Measurements from ENCODE around the gene FAM110D.
A peak's percentile ranks its signal among the peaks of the same experiment; 100 is the strongest.

FAM110D gene

DNA sequence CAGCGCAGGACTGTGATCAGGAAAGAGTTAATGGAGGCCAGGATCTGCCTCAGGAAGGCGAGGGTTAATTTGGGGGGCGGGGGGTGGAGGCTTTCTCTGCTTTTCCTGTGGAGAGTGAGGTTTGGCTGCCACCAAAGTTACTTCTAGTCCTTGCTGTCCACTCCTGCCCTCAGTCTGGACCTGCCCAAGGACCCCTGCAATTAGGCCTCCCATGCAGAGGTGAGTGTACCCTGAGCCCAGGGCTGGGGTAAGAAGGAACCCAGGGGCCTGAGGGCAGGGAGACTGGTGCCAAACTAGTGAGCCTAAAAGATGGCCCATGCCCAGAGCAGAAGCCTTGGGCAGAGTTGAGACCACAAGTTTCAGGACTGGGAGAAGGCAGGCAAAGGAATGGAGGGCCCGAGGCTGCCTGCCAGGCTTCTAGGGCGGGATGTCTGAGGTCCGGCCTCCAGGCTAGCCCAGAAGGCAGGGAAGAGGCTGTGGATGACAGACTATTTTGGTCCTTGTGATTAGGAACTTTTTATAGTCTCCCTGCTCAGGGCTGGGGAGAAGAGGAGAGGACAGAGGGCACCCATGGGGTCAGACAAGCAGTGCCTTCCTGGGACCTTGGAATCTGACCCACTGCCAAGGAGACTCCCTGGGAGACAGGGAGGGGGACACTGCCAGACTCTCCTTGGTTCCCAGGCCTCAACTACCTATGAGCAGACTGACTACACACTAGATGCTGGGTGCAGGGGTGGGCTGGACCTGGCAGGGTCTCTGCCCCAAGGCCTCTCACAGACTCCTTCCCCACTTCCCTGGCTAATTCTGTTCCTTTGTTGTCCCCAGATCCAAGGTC is at the start of gene FAM110D:
FAM110D (plus strand) TSS at position 172 of the 835 bp plus-strand sequence. CDS start 2,213 bp downstream, outside the sequence.
- no peak for DNase-seq

DNA sequence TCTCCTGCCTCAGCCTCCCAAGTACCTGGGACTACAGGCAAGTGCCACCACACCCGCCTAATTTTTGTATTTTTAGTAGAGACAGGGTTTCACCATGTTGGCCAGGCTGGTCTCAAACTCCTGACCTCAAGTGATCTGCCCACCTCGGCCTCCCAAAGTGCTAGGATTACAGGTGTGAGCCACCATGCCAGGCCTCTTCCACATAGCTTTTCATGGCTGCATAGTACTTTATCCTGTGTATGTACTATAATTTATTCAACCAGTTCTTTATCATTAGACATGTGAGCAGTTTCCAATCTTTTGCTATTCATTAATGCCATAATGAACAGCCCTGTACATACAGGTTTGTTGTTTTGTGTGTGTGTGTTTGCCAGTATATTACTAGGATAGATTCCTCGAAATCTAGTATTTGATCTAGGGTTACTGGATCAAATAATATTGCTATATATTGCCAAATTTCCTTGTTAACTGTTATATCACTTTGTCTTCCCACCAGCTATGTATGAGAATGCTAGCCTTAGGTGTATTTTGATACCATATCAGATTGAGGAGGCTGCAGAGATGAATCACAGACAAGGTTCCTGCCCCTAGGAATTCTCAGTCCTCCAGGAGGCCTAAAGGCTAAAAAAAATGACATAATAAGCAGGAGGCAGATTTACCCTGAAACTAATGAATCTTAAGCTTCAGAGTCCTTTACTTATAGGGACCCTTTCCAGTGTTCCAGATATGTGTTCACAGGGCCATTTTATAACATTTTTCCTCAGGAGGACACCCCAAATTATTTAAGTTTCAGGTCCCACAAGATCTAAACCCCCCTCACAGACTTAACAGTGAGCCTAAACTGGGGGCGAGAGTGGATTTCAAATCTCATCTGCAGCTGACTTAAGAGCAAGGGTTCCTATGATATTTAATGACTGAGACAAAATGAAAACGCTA is 49.4 kb upstream of the FAM110D start:
- no peak for DNase-seq

DNA sequence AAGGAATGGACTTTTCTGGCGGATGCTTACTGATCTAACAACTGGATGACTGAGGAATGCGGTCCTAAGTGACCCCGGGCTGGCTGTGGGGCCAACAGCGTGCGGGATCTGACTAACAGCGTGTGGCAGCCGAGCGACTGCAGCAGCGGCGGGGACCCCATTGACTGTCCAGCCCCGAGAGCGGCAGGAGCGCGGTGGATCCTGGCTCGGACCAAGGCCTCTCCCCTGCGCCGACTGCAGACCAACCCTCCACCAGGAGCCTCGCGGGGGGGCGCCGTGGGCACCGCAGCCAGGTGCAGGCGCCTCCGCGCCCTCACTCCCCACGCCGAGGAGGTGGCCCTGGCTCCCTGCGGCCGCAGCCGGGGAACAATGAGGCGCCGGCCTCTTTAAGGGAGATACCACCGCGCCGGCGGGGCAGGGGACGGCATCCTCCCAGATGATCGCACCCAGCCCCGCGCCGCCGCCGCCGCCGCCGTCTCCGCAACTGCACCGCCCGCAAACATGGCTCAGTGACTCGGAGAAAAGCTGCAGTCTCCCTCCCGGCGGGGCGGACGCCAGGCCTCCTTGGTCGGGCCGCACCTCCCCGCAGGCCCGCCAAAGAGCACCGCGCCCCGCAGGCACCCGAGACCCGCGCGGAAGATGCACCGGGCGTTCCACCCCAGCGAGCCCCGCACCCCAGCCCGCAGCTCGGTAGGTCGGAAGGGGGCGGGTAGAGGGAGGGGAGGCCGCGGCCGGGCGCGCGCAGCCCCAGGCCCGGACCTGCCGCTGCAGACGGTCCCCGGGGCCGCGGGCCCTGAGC is 47.9 kb upstream of the FAM110D start:
- no peak for DNase-seq

DNA sequence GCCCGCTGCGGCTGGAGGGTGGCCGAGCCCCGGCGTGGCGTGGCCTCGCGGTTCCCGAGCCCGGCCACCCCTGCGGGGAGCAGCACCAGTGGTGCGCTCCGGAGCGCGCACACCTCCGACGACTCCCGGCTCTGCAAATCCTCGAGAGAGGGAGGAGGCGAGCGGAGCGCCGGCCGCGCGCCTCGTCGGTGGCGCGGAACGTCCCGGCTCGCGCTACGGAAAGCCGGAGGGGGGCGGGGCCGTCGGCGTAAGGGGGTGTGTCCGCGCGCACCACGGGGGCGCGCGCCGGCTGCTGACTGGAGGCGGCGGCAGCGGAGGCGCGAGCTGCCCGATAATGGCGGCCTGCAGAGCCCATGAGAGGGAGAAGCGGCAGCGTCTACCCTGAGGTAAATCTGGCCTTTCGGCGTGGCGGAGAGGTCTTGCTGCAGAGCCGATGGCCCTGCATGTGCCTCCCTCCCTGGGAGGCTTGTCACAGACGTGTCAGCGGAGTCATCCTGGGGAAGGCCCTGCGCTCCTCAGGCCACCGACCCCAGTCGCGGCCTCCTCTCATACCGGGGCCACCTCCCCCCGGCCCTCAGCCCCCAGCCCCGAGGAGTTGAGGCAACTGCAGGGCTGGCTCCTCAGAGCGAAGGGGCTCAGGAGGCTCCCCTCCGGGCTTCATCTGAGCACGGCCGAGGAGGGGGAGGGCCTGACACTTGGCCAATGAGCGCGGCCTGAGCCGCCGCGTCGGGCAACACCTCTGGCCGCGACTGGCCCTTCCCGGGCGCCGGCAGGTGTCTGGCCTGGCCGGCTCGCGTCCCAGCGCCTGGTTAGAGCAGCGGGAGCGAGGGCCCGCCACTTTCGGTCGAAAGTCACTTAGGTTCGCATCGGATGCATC is 47.1 kb upstream of the FAM110D start, which contains the start of gene PDIK1L:
PDIK1L (plus strand) TSS at position 295 of the 877 bp plus-strand sequence. CDS start 2,485 bp downstream, outside the sequence.
- peak; percentile 52 for DNase-seq

DNA sequence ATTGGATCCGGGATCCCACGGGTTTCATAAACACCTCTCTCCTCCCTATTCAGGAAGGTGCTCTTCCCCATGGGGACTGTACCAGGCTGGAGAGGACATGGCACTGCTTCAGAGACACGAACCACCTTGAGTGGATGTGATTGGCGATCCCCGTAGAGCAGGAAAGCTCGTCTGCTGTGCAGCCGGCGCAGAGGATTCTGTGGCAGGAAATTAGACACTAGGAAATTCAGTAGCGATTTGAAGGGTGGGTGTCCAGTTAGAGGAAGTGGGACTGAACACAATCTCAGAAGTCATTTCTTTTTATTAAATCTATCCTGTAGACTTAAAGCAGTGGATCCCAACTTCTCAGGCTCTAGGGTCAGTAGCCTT is 46.5 kb upstream of the FAM110D start:
- DNase-seq: no peak

DNA sequence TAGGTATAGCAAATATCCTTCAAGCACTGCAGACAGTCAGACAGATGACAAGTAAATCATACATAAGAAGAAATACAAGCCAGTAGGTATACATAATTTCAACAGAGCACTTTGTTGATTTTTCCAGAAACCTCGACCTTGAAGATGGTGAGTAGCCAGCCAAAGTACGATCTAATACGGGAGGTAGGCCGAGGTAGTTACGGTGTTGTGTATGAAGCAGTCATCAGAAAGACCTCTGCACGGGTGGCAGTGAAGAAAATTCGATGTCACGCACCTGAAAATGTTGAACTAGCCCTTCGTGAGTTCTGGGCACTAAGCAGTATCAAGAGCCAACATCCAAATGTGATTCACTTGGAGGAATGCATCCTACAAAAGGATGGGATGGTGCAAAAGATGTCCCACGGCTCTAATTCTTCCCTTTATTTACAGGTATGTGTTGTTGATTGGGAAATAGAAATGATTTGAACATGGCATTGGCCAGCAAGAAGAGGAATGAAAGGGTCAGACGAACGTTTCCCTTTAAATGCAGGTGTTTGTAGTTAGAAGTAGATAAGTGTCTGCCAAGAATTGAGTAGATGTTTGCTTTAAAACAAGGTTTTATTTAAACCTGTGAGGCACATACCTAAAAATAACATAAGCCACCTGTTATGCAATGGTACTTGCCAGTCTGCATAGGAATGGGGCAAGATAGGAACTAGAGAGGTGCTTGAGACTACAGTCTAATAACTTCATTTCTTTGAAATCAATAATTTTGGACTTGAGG is 44.5 kb upstream of the FAM110D start:
- no peak for DNase-seq

DNA sequence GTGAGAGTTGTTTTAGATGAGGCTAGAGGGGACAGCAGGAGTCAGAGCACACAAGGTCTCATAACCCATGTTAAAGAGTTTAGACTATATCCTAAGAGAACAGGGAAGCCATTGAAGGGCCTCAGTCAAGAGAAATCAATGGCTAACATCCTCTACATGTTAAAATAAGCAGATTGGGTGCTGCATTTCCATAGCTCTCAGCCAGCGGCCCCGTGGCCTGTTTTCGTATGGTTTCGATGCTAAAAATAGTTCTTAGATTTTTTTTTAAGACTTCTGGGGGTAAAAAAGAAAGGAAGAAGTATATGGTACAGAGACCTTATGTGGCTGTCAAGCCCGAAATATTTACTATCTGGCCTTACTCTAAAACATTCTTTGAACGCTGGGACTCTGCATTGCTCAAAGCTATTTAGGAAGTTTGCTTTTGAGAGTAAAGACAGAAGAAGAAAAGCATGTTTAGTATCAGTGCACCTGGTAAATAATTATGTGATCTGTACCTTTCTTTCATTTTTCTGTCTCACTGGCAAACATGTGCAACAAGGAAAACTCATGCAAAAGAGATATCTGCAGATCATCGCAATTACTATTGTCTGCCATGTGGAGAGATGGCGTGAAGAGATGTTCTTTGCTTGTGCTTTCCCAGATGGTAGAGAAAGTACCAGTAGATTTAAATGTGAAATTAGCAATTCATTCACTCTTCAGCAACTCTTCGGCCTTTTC is 38.8 kb upstream of the FAM110D start:
- DNase-seq: no peak

DNA sequence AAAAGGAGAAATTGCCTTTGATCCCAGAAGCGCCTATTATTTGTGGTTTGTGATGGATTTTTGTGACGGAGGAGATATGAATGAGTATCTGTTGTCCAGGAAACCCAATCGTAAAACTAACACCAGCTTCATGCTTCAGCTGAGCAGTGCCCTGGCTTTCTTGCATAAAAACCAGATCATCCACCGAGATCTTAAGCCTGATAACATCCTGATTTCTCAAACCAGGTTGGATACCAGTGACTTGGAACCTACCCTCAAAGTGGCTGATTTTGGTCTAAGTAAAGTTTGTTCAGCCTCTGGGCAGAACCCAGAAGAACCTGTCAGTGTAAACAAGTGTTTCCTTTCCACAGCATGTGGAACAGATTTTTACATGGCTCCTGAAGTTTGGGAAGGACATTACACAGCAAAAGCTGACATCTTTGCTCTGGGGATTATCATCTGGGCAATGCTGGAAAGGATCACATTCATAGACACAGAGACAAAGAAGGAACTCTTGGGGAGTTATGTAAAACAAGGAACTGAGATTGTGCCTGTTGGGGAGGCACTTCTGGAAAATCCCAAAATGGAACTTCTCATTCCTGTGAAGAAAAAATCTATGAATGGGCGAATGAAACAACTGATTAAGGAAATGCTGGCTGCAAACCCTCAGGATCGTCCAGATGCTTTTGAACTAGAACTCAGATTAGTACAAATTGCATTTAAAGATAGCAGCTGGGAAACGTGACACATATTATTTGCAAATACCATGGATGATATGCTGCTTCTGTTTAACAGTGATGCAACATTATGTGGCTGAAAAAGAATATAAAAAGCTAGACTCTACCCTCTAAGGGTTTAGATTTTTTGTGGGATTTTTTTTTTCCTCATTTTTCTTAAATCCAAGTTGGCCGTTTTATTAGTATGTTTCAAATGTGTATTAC is 36.8 kb upstream of the FAM110D start:
- no peak for DNase-seq

DNA sequence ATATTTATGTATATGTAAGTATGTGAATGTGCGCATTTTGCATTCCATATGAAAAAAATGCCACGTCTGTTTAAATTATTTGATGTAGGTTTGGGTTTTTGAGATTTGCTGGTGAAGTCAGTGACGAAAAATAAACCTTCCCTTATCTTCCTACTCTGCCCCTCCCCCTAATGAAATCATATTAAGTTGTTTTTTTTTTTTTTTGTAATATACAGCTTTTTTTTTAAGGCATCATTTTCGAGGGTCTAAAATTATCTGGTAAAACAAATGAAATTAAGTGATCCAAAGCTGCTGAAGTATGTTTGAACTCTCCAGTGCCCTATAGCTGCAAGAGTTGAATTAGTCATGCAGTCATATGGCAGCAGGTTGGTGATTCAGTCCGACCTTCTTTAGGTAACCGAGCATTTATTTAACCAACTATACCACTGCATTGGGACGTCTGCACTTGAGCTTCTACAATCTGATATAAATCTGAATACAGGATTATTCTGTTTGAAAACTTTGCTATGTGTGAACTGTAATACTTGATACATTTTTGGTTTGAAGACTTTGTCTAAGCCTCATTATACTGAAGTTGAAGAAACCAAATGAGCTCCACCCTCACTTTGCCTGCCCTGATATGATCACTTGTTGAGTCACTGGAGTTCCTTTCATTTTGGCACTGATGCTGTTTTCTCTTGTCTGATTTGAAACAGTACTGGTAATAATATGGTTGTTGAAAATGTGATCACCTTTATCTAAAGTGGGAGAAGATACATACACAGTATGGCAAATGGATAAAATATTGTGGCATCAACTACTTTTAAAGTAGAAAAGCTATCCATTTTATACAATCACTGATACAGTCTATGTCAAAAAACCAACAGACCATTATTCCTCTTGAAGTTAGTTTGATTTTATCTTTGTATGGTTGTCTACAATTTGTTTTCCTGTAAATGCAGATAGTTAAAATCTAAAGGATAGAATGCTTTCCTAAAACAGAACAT is 35.6 kb upstream of the FAM110D start:
- no peak for DNase-seq

DNA sequence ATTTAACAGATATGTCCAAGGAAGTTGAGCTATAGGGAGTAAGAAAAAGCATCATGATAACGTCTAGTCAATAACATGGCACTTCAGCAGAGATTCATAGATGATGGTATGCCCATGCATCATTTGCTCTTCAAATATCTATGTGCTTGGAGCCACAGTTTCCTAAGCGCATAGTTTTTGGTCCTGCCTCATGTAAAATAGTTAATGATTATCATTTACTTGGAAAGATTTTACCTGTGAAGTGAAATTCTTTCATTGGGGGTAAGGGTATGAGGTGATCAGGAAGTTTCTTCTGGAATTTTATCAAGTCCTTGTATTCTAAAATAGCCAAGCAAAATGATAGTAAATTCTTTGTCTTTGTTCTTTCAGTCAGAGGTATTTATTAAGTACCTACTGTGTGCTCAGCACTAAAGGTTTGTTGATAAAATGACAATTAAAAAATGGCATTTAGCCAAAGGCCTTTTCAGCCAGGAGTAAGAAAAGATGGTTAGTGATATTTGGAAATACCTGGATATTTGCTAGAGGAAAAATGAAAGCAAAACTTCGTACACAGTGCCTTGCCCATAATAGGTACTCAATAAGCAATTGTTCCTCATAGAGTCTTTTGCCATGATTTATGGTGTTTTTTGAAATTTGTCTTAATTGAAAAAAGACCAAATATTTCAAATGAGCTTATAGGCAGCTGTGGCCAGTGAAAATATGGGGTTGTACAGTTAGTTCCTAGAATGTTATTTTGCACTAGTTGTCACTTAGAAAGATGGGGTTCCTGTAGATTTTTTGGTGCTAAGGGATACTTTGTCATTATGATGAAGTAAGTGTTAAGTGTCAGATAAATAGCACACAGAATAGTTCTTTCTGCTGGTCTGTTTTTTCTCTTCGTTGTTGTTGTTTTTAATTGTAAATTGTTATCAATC is 34.2 kb upstream of the FAM110D start:
- no peak for DNase-seq

DNA sequence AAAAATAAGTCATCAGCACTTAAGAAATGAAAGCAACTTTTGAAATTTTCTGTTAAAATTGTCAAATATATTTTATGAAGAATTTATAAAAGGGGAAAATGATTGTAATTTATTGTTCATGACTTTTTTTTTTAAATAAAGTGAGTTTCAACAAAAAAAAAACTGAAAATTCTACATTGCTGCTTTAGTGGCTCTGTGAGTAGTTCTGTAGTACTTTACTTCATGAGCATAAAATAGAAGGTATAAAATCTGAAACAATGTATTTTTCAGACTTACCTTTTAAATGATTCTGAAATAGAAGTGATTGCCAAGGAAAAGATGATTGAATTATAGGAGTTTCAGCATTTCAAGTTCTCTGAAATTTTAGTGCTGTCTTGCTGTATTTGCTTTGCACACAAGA is 33.5 kb upstream of the FAM110D start:
- DNase-seq: no peak

DNA sequence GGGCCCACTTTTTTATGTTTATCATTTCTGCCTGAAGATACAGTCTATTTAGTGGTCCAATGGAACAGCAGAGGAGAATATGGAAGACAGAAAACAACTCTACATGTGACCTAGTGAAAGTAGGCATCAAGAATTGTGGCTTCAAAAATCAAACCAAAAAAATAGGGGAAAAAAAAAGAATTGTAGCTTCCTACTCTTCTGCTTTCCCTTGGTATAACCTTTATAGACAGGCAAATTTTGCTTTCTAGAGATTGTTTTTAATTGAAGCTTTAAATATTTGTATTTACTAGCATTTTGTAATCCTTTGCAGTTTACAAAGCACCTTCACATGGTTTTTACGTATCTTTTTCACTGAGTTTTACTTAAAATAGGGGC is 32.9 kb upstream of the FAM110D start:
- DNase-seq: no peak

DNA sequence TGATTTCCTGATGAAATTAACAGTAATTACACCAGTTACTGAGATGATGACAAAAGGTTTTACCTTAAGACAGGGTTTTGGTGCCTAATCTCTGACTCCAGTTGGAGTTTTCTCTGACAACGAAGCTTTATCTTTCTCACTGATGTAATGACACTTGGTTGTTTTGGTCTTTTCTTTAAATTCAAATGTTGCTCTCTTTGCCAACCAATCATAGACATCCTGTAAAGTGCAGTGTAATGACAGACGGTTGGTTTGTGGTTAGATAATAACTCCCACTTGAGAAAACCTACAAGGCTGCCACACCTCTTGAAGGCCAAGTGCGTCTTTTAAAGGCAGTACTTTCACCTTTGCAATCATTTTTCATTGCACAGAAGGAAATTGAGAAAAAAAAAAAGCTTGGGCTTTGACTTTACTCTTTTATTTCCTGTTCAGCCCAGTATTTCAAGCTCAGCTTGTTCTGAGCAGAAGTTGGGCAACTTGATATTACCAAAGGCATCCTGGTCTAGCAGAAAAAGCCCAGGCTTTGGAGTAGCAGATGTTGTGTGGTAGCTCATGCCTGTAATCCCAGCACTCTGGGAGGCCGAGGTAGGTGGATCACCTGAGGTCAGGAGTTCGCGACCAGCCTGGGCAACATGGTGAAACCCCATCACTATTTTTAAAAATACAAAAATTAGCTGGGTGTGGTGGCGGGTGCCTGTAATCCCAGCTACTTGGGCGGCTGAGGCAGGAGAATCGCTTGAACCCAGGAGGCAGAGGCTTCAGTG is 32.4 kb upstream of the FAM110D start:
- DNase-seq: peak; percentile 83

DNA sequence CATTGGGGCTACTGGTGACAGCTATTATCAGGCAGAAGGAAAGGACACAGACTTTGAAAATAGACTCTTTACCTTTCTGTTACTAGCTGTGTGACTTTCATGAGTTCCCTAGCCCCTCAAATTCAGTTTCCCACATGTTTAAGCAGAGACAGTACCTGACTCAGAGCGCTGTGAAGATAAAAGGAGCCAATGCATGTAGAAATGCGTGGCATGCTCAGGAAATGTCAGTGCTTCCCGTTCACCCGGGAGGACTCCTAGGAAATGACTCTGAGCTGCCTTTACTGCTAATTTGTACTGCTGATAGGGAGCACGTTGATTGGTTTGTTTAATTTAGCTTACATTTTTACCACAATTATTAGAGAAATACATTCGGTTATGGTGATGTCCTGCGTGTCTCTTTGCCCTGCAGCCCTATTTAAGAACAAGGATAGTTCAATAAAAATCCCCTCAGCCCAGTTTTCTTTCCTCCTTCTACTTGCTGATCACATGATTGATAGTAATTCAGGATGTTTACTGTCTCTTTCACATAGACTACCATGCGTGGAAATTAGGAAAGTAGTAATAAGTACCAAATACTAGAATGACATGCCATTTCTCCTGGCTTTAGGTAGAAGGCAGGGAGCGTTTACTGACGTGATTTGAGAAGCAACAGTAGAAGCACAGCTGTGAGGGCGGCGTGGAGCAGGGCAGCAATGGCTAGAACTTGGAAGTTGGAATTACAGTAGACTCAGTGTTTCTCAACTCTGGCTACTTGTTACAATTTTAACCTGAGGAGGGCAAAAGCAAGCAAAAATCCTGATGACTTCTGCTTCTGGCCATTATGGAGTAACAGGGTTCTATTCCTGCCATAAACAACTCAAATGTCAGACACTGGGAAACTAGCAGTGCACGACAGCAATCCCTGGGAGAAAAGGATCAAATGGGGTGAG is 31.4 kb upstream of the FAM110D start:
- DNase-seq: no peak

DNA sequence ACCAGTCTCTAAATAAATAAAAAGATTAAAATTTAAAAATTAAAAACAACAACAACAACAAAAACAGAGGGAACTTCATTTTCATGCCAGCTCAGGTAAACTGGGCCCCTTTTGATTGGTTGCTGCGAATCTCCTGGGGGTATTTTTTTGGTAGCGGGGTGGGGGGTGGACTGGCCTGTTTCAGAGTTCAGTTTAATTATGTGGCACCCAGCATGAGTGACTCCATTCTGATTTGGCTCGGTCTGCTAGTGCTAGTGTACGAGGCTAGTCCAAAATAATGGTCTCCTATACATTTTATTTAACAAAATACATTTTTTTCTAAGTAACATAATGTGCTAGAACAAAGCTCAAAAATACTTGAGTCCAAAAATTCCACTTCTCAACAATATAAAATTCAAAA is 29.1 kb upstream of the FAM110D start:
- DNase-seq: no peak
